HG03097 (cell line): Measurements from ENCODE around the gene CAMKMT.
"Not testable (repeated sequence)": the region's sequence is repeated elsewhere in the genome, so short reads cannot be mapped to it uniquely, and the experiment has no call there.

Source experiments
- ATAC-seq: cut with Tn5 transposase; IDR thresholded peaks from one replicate; pipeline ENCODE4 v1.9.1; 2021; ENCODE audit not compliant: unreplicated experiment, low FRiP score

CAMKMT gene

GRCh38 chr2:44579837-44580230 is 218.1 kb downstream of the CAMKMT start:
- ATAC-seq, result no peak

GRCh38 chr2:44580875-44581515 is 219.2 kb downstream of the CAMKMT start:
- no peak for ATAC-seq

GRCh38 chr2:44582363-44583008 is 220.7 kb downstream of the CAMKMT start:
- ATAC-seq, result no peak

- ATAC-seq, result not testable (repeated sequence)
Measured at GRCh38 chr2:44595615-44596014, 233.9 kb downstream of the CAMKMT start.

GRCh38 chr2:44596537-44597320 is 235.0 kb downstream of the CAMKMT start:
- peak; percentile 49 for ATAC-seq

- no peak for ATAC-seq
Measured at GRCh38 chr2:44598330-44599119, 236.8 kb downstream of the CAMKMT start.

- ATAC-seq, result no peak
Measured at GRCh38 chr2:44599130-44599529, 237.4 kb downstream of the CAMKMT start.

- ATAC-seq, result no peak
Measured at GRCh38 chr2:44602446-44602845, 240.7 kb downstream of the CAMKMT start.

- ATAC-seq, result no peak
Measured at GRCh38 chr2:44605511-44605910, 243.8 kb downstream of the CAMKMT start.

GRCh38 chr2:44612276-44612675 is 250.5 kb downstream of the CAMKMT start:
- no peak for ATAC-seq

GRCh38 chr2:44614940-44615339 is 253.2 kb downstream of the CAMKMT start:
- ATAC-seq, result no peak

GRCh38 chr2:44615950-44616518 is 254.3 kb downstream of the CAMKMT start:
- ATAC-seq, result no peak

- ATAC-seq, result peak; percentile 55
Measured at GRCh38 chr2:44616667-44617155, 255.0 kb downstream of the CAMKMT start.

GRCh38 chr2:44618251-44619023 is 256.7 kb downstream of the CAMKMT start:
- ATAC-seq, result no peak

- ATAC-seq, result no peak
Measured at GRCh38 chr2:44620189-44620990, 258.6 kb downstream of the CAMKMT start.

GRCh38 chr2:44623622-44624351 is 262.0 kb downstream of the CAMKMT start:
- no peak for ATAC-seq

- ATAC-seq, result no peak
Measured at GRCh38 chr2:44628297-44628696, 266.6 kb downstream of the CAMKMT start.
